ENCODE results near the gene LRRN2.
"Not testable (repeated sequence)": the region's sequence is repeated elsewhere in the genome, so short reads cannot be mapped to it uniquely, and the experiment has no call there.

The LRRN2 gene

DNA sequence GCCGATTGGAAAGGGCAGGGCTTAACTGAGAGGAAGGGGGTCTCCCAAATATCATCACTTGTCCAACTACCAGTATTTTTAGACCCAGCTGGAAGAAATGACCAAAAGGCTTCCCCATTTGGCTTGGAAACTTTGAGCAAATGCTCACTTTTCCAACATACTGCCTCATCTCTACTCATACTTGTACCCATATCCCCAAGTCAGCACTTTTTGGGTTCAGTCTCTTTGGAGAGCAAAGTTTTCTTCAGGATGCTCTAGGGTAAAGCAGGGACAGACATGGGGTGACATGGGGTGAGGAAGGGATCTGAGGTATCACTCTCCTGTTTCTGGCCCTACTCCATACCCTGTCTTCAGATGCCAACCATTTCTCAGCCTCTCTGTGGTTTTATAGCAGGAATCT, 27.2 kb downstream of the LRRN2 start:
- no peak for DNase-seq

DNA sequence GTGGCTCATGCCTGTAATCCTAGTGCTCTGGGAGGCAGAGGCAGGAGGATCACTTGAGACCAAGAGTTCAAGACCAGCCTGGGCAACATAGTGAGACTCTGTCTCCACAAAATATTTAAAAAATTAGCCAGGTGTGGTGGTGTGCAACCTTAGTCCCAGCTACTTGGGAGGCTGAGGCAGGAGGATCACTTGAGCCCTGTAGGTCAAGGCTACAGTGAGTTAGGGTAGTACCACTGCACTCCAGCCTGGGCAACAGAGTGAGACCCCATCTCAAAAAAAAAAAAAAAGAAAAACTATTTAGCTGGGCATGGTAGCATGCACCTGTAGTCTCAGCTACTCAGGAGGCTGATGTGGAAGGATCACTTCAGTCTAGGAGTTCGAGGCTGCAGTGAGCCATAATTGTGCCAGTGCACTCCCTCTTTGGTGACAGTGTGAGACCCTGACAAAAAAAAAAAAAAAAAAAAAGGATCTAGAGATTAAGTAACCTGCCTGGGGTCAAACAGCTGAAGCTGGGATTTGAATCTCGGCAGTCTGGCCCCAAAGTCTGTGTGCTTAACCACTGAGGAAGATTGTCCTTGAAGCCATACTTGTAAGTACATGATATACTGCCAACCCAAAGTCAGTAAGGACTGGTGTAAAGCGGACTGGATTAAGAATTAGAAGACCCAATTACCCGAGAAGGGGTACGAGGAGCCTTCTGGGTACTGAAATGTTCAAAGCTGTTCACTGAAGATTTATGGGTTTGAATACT, 31.8 kb downstream of the LRRN2 start:
- no peak for DNase-seq

- no peak for DNase-seq
Observed at GRCh38 chr1:204652497-204652896, 33.0 kb downstream of the LRRN2 start.

- no peak for DNase-seq
Observed at GRCh38 chr1:204651843-204652421, 33.6 kb downstream of the LRRN2 start.

DNA sequence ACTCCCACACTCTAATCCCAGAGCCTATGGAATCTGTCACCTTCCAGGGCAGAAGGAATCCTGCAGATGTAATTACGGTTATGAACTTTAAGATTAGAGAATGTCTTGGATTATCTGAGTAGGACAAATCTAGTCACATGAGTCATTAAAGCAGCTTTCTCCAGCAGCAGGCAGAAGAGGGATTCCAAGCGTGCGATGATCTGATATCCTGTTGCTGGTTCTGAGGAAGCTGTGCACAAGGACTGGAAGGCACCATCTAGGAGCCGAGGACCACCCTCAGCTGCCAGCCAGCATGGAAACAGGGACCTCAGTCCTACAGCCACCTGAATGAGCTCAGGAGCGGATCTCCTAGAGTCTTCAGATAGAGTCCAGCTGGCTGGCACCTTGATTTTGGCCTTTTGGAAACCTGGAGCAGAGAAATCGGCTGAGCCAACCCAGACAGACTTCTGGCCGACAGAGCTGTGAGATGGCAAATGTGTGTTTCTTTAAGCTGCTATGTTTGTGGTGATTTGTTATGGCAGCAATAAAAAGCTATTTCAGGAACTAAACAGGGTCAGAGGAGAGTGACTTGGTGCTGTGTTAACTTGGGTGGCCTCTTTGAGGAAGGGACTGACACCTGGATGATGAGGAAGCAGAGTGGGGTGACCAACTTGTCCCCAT, 34.5 kb downstream of the LRRN2 start:
- DNase-seq = no peak

GRCh38 chr1:204649721-204650521, 35.6 kb downstream of the LRRN2 start:
- DNase-seq = no peak

GRCh38 chr1:204648576-204648975, 37.0 kb downstream of the LRRN2 start:
- DNase-seq = no peak

GRCh38 chr1:204647805-204648153, 37.8 kb downstream of the LRRN2 start:
- DNase-seq = no peak

GRCh38 chr1:204647114-204647804, 38.3 kb downstream of the LRRN2 start:
- DNase-seq = no peak

DNA sequence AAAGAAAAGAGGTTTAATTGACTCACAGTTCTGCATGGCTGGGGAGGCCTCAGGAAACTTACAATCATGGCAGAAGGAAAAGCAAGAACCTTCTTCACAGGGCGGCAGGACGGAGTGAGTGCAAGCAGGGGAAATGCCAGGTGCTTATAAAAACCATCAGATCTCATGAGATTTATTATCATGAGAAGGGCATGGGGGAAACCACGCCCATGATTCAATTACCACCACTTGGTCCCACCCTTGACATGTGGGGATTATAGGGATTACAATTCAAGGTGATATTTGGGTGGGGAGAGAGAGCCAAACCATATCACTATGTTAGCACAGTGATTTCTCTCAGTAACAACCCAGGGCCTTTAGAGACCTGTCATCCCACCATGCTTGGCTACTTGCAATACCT, 39.9 kb downstream of the LRRN2 start:
- DNase-seq = no peak

DNA sequence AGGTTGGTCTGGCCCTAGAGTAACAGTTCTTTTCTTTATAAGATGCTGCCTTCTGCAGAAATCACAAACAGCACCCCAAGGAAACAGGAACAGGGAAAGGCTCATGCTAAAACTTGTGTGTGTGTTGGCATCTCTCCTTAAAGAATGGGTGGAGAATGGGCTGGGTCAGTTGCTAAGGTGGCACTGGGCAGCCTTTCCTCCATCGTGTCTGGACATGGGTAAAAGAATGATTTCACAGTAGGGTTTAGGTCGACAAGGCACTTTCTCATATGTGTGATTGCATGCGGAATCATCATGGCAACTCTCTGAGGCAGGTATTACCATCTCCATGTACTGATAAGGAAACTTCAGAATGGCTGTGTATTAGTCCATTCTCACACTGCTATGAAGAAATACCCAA, 40.3 kb downstream of the LRRN2 start:
- DNase-seq = no peak

GRCh38 chr1:204643503-204643902, 42.0 kb downstream of the LRRN2 start:
- no peak for DNase-seq

DNA sequence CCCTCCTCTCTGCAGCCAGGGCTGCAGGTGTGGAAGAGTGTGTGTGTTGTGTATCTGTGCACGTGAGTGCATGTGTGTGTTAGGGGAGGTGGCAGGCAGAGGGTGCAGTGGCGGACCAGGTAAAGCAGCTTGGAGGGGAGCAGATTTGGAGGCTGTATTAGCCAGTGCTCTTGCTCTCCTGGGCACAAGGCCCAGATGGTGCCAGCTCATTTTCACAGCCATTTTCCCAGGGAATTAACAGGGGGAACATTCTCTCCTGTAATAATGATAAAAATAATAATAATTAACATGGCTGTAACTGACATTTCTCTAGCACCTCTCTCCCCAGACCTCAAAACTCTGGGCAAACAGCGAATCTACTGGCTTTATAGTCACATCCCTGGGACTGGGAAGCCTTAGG, 43.6 kb downstream of the LRRN2 start:
- no peak for DNase-seq

DNA sequence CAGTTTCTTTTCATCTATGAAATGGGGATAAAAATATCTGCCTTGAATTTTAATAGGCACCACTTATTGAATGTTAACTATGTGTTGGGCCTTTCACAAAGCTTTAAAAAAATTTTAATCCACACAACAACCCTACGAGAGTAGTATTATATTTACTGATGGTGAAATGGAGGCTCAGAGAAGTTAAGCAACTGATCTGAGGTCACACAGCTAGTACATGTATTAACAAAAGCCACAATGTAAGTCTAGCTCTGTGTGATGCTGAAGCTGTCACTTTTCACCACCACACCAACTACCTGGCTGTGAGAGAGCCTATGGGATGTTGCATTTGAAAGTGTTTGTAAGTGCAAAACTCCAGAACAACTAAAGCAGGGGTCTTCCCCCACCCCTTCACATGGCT, 44.1 kb downstream of the LRRN2 start:
- DNase-seq = no peak

- no peak for DNase-seq
Observed at GRCh38 chr1:204640578-204640977, 45.0 kb downstream of the LRRN2 start.

DNA sequence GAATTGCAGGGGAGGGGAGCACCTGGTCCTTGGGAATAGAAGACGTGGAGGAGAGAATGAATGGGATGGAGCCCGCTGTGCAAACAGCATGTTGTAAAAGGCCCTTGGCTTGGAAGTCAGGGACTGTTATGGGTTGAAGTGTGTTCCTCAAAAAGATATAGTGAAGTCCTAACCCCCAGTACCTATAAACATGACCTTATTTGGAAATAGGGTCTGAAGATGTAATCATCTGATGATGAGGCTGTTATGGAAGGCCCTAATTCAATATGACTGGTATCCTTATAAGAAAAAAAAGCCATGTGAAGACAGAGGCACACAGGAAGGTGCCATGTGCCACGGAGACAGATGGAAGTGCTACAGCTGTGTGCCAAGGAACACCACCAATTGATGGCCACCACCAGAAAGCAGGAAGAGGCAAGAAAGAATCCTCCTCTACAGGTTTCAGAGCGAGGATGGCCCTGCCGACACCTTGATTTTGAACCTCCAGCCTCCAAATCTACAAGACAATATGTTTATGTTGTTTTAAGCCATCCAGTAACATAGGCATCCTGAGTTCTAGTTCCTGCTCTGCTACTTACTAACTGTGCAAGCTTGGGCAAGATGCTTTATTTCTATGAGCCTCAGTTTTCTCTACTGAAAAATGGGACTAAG, 51.2 kb downstream of the LRRN2 start:
- no peak for DNase-seq

DNA sequence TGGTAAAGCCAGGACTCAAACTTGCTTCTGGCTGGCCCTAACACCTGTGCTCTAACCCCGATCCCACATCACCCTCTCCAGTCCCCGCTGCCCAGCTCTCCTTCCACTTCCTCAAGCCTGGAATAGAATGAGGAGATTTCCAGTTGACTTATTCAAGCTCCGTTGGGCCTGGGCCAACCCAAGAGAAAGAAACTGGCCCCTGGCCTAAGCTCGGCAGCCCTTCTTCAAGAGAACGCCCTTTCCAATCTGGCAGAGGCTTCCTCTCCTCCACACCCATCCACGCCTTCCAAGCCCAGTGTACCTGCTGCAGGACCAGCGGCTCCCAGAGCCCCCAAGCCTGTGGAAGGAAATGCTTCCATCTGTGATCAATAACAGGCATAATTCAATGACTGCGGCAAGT, 51.9 kb downstream of the LRRN2 start:
- no peak for DNase-seq

GRCh38 chr1:204630132-204630905, 55.2 kb downstream of the LRRN2 start:
- DNase-seq = no peak

GRCh38 chr1:204629459-204629858, 56.1 kb downstream of the LRRN2 start:
- not testable (repeated sequence) for DNase-seq

DNA sequence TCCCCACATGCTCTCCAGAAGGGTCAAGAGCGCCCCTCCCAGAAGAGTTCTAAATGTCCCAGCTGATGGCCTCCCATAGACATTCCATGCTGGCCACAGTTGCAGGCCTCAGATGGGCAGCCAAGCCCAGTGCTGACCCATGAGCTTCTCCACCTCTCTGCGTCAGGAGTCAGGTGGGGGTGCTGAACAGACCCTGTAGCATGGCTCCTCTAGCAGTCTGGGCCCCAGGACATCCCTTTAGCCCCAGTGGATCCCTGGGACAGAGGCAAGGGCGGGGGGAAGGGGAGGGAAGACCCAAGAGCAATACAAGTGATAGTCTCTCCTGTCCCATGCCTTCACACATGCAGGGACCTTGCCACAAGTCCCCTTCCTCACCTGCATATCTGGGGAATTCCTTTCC, 56.7 kb downstream of the LRRN2 start:
- no peak for DNase-seq

GRCh38 chr1:204627436-204627835, 58.1 kb downstream of the LRRN2 start:
- DNase-seq = no peak

DNA sequence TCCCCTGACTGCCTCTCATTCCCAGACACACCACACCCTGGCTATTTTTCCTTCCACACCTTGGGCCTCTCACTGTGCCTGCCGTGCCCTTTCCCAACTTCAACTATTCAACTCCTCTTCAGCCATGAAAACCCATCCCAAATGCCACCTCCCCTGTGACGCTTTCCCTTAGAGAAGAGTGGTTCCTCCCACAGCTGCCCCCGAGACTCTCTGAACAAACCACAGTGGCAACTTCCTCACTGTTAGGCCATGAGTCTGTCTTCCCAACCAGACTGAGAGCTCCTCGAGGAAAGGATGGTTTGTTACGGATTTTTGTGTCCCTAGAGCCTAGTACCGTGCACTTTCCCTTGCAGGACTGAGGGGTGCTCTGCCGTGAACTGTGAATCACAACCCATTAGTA, 59.2 kb downstream of the LRRN2 start:
- no peak for DNase-seq

All from central memory CD4-positive, alpha-beta T cell (primary cell).